PC-3 (cell line): ENCODE measurements around the gene DOCK10. TPM values are rescaled to one million over a fixed set of nuclear protein-coding genes. Genes with fewer than 3 reads are reported as not detected.

Source experiments
- ATAC-seq: fragments of 200-7000 bp; cut with Tn5 transposase; 2 replicates; pipeline ENCODE4 v1.9.1; 2020; ENCODE audit warnings: mild to moderate bottlenecking, moderate library complexity
- BruUV-seq: library from RNA; stranded (reverse); fragments of 400-500 nt; replicated peaks from 2 replicates; lab custom pipeline; 2021; lab: Mats Ljungman, UMichigan
- CTCF ChIA-PET: fragments of 300-600 bp; sonication (Branson Sonifier 250); formaldehyde crosslinking; loops from one replicate; lab custom pipeline; 2022; ENCODE audit warnings: antibody characterized with exemption; lab: Charles Lee
- POLR2A ChIA-PET: fragments of 300-600 bp; sonication (Branson Sonifier 250); formaldehyde crosslinking; loops from one replicate; lab custom pipeline; 2022; ENCODE audit warnings: antibody characterized with exemption; ENCODE audit not compliant: unreplicated experiment; lab: Charles Lee
- DNase-seq: peaks from one replicate; pipeline ENCODE4 v3.0.0-alpha.2; 2015
- H2AFZ ChIP-seq: fragments of 300-600 bp; sonication (generic); 2 replicates; pipeline ENCODE4 v1.6.0; 2016; ENCODE audit warnings: antibody characterized with exemption, low read length
- H3F3A ChIP-seq: fragments of 300-600 bp; sonication (generic); one replicate; pipeline ENCODE4 v1.6.0; 2017; ENCODE audit warnings: antibody characterized with exemption, low read length, control low read depth, mild to moderate bottlenecking; ENCODE audit not compliant: unreplicated experiment
- H3K27ac ChIP-seq: fragments of 300-600 bp; sonication (generic); 2 replicates; pipeline ENCODE4 v1.5.1; 2016; ENCODE audit warnings: mild to moderate bottlenecking, low read length
- H3K27me3 ChIP-seq: fragments of 300-600 bp; sonication (generic); 2 replicates; pipeline ENCODE4 v1.6.1; 2016; ENCODE audit warnings: low read length, mixed read lengths
- H3K36me3 ChIP-seq: fragments of 300-600 bp; sonication (generic); 2 replicates; pipeline ENCODE4 v1.6.1; 2016; ENCODE audit warnings: low read depth, mixed run types, low read length, mixed read lengths
- H3K4me1 ChIP-seq: fragments of 300-600 bp; sonication (generic); 2 replicates; pipeline ENCODE4 v1.5.1; 2016; ENCODE audit warnings: low read length; ENCODE audit not compliant: insufficient read depth
- H3K4me2 ChIP-seq: fragments of 300-600 bp; sonication (generic); 2 replicates; pipeline ENCODE4 v1.6.0; 2016; ENCODE audit warnings: low read length
- H3K4me3 ChIP-seq: fragments of 300-600 bp; sonication (generic); 2 replicates; pipeline ENCODE4 v1.5.1; 2016; ENCODE audit warnings: mild to moderate bottlenecking, low read length, mixed read lengths
- H3K79me2 ChIP-seq: fragments of 300-600 bp; sonication (generic); 2 replicates; pipeline ENCODE4 v1.6.1; 2017; ENCODE audit warnings: low read length, mixed read lengths
- H3K9ac ChIP-seq: fragments of 300-600 bp; sonication (generic); 2 replicates; pipeline ENCODE4 v1.6.0; 2016; ENCODE audit warnings: mild to moderate bottlenecking, low read length
- H3K9me2 ChIP-seq: fragments of 300-600 bp; sonication (generic); replicated peaks from 2 replicates; pipeline ENCODE4 v1.6.1; 2016; ENCODE audit warnings: mixed run types, low read length, mixed read lengths
- H3K9me3 ChIP-seq: fragments of 300-600 bp; sonication (generic); 2 replicates; pipeline ENCODE4 v1.6.1; 2016; ENCODE audit warnings: low read length, mixed read lengths
- H4K20me1 ChIP-seq: fragments of 300-600 bp; sonication (generic); 2 replicates; pipeline ENCODE4 v1.6.1; 2016; ENCODE audit warnings: low read length, mixed read lengths
- CTCF ChIP-seq: fragments of 300-600 bp; sonication (generic); conservative IDR thresholded peaks from 2 replicates; pipeline ENCODE4 v1.5.1; 2017; ENCODE audit warnings: antibody characterized with exemption, low read depth, mild to moderate bottlenecking, low read length
- EZH2 ChIP-seq: fragments of 300-600 bp; sonication (generic); IDR thresholded peaks from one replicate; pipeline ENCODE4 v1.6.1; 2017; ENCODE audit warnings: antibody characterized with exemption, mild to moderate bottlenecking, low read length; ENCODE audit not compliant: unreplicated experiment
- EZH2phosphoT487 ChIP-seq: fragments of 300-600 bp; sonication (generic); IDR thresholded peaks from 2 replicates; pipeline ENCODE4 v1.6.1; 2018; ENCODE audit warnings: mild to moderate bottlenecking, antibody characterized with exemption, low read length, borderline replicate concordance
- intact Hi-C: fragments of 100-400 bp; cut with micrococcal nuclease; formaldehyde crosslinking; loops from 2 replicates; pipeline ENCODE4 v1.9.0; 2023
- total RNA-seq: library from RNA; depleted of rRNA; stranded (reverse); fragments of >200 nt; gene quantifications from 2 replicates; pipeline ENCODE4 v1.2.3, GENCODE V29; 2014

DOCK10 gene
- total RNA-seq, 1 experiment from 2014 or later, result 23.1 TPM

DNA sequence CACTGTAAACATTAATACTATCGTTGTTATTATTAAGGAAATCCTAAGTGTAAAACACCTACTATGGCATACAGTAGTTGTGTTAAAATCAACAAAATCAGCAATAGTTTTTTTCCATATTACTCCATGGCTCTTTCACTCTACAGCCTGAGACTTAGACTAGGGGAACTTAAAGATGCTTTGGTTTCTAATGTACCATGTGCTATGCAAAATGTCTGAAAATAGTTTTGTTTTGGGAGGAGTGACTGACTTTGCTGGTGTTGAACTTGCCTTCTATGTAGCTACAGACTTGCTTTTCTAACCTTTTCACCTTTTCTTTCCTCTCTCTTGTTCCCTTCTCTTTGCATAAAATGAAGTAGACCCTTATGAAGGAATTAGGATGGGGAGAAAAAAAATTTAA lies 167.1 kb downstream of the DOCK10 start:
- no peaks in the 10 kb centered on the region for H3K9me3 ChIP-seq
- BruUV-seq, result no TSS peak
- H3K4me2 ChIP-seq, result no peak overlapping the region
- no peak overlapping the region for H2AFZ ChIP-seq
- no peaks in the 10 kb centered on the region for H3K9me2 ChIP-seq
- POLR2A ChIA-PET, result no interaction called here
- H3K27ac ChIP-seq, result no peak overlapping the region
- H4K20me1 ChIP-seq, result no peaks in the 10 kb centered on the region
- CTCF ChIA-PET, result no interaction called here
- H3K4me3 ChIP-seq, result no peak overlapping the region
- TF ChIP-seq EZH2phosphoT487 (no peak), CTCF (no peak), EZH2 (no peak)
- intact Hi-C loops, result no loop called here
- peaks cover 3% of the 10 kb centered on the region; the same call in 1 of the 2 replicates for H3K4me1 ChIP-seq
- H3K9ac ChIP-seq, result no peak overlapping the region
- no peaks in the 10 kb centered on the region for H3K79me2 ChIP-seq
- H3K36me3 ChIP-seq, result peaks cover 14% of the 10 kb centered on the region
- no peaks in the 10 kb centered on the region for H3K27me3 ChIP-seq
- no peak for DNase-seq
- no peaks in the 10 kb centered on the region for H3F3A ChIP-seq
- ATAC-seq, result no peak

DNA sequence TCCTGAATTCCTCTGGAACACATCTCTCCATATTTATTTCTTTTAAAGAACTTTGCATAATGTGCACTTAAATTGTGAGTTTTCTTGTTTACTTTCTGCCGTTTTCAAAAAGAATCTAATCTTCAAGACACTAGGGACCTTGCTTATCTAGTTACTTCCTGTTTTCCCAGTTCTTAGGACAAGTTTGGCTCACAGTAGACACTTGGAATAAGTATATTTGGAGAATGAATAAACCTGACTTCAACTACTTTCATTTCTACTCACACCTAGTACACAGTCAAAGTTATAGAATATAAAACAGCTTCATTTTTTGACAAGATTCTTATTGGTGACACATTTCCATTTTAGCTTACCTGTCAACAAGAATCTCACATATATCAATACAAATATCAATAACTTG lies 170.5 kb downstream of the DOCK10 start:
- Histone ChIP-seq H3K9ac (no peak overlapping the region), H3K9me2 (no peaks in the 10 kb centered on the region), H3K27ac (no peak overlapping the region), H3K4me3 (no peak overlapping the region), H3K27me3 (no peaks in the 10 kb centered on the region), H3K36me3 (peaks cover 14% of the 10 kb centered on the region), H4K20me1 (no peaks in the 10 kb centered on the region), H2AFZ (no peak overlapping the region), H3K79me2 (no peaks in the 10 kb centered on the region), H3F3A (no peaks in the 10 kb centered on the region), H3K4me1 (peaks cover 14% of the 10 kb centered on the region), H3K9me3 (no peaks in the 10 kb centered on the region), H3K4me2 (no peak overlapping the region)
- ATAC-seq (no peak), DNase-seq (no peak)
- no peak for TF ChIP-seq EZH2phosphoT487
- TF ChIP-seq CTCF, result no peak
- no peak for TF ChIP-seq EZH2
- BruUV-seq, result no TSS peak
- intact Hi-C loops, result no loop called here
- POLR2A ChIA-PET, result no interaction called here
- CTCF ChIA-PET, result no interaction called here

DNA sequence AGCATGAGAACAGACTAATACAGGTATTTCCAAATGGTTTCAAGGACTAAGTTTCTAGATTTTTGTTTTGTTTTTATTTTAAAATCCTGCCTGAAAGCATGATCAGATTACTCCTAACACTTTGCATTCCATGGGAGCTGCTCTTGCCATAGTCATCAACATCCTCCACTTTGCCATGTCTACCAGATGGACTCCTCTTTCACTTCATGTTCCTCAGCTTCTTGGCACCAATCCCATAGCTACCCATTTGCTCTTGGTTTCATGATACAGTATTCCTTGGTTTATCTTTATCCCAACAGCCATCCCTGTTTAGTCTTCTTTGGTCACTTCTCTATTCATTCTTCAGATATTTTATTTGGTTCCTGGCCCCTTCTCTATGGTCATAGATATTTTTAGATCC lies 171.9 kb downstream of the DOCK10 start:
- intact Hi-C loops, result no loop called here
- H3K9me3 ChIP-seq, result no peaks in the 10 kb centered on the region
- no peak overlapping the region for H3K9ac ChIP-seq
- no peaks in the 10 kb centered on the region for H3K9me2 ChIP-seq
- H4K20me1 ChIP-seq, result no peaks in the 10 kb centered on the region
- ChIA-PET CTCF (no interaction called here), POLR2A (no interaction called here)
- H3K4me2 ChIP-seq, result no peak overlapping the region
- no peak overlapping the region for H3K4me3 ChIP-seq
- H3K36me3 ChIP-seq, result peaks cover 14% of the 10 kb centered on the region
- H3F3A ChIP-seq, result no peaks in the 10 kb centered on the region
- no peaks in the 10 kb centered on the region for H3K27me3 ChIP-seq
- no peak overlapping the region for H2AFZ ChIP-seq
- DNase-seq (no peak), ATAC-seq (no peak)
- BruUV-seq, result no TSS peak
- H3K79me2 ChIP-seq, result no peaks in the 10 kb centered on the region
- peaks cover 14% of the 10 kb centered on the region for H3K4me1 ChIP-seq
- peak overlapping the region; percentile 69 for H3K27ac ChIP-seq
- no peak for TF ChIP-seq CTCF
